Mammary epithelial cell (primary cell): Measurements from ENCODE around the gene TRRAP.

Experiments
- CTCF ChIP-seq, 2 donors: IDR thresholded peaks in 1 of 2; conservative IDR thresholded peaks in 1 of 2; 2 replicates each; pipeline ENCODE4 v1.5.1; 2011 to 2012; ENCODE audit warnings: inconsistent platforms in 2 of 2, low read length in 2 of 2, mild to moderate bottlenecking in 2 of 2, control low read depth in 1 of 2, low read depth in 1 of 2; ENCODE audit not compliant: insufficient read depth in 1 of 2; ENCODE audit errors: extremely low read depth in 1 of 2
- EZH2 ChIP-seq: IDR thresholded peaks from 2 replicates; pipeline ENCODE4 v1.6.1; 2012; ENCODE audit warnings: low read length, inconsistent platforms, borderline replicate concordance

GRCh38 chr7:98834949-98835348, 43.4 kb upstream of the TRRAP start:
- TF ChIP-seq CTCF (conservative IDR thresholded peaks at IDR 0.05 in 1 of 2, IDR thresholded peaks at IDR 0.05 in 1 of 2; ENCODE audit: extremely low read depth in 1 of 2, insufficient read depth in 1 of 2, low read depth in 1 of 2, low read length in 2 of 2) = no peak
- TF ChIP-seq EZH2 = no peak
